Stimulated activated CD4-positive, alpha-beta T cell treated with anti-CD3 and anti-CD28 coated beads, Interleukin-12 subunit alpha, Interleukin-12 subunit beta, amount 100 ng/mL, for 48 hours (primary cell): ENCODE results near the gene KRTAP5-1.
"Not testable (repeated sequence)": the region's sequence is repeated elsewhere in the genome, so short reads cannot be mapped to it uniquely, and the experiment has no call there.

Experiments
- DNase-seq, 3 donors: peaks; one replicate each; pipeline ENCODE4 v3.0.0-alpha.2; 2020; ENCODE audit warnings: low read depth in 2 of 3, low spot score in 1 of 3

KRTAP5-1 gene, protein sequence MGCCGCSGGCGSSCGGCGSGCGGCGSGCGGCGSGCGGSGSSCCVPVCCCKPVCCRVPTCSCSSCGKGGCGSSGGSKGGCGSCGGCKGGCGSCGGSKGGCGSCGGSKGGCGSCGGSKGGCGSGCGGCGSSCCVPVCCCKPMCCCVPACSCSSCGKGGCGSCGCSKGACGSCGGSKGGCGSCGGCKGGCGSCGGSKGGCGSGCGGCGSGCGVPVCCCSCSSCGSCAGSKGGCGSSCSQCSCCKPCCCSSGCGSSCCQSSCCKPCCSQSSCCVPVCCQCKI

DNA sequence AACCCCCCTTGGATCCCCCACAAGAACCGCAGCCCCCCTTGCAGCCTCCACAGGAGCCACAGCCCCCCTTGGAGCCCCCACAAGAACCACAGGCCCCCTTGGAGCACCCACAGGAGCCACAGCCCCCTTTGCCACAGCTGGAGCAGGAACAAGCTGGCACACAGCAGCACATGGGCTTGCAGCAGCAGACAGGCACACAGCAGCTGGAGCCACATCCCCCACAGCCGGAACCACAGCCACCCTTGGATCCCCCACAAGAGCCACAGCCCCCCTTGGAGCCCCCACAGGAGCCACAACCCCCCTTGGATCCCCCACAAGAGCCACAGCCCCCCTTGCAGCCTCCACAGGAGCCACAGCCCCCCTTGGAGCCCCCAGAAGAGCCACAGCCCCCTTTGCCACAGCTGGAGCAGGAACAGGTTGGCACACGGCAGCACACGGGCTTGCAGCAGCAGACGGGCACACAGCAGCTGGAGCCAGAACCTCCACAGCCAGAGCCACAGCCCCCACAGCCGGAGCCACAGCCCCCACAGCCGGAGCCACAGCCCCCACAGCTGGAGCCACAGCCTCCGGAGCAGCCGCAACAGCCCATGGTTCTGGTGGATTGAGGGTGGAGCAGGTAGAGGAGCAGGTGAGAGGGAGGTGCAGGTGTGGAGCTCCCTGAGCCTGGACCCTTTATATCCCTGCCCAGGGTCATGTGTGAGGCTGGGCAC lies at the start of gene KRTAP5-1:
Gene KRTAP5-1 (minus strand): TSS at position 623 of the 710 bp plus-strand sequence. CDS start 34 bp downstream, at position 589.
- DNase-seq = not testable (repeated sequence)

DNA sequence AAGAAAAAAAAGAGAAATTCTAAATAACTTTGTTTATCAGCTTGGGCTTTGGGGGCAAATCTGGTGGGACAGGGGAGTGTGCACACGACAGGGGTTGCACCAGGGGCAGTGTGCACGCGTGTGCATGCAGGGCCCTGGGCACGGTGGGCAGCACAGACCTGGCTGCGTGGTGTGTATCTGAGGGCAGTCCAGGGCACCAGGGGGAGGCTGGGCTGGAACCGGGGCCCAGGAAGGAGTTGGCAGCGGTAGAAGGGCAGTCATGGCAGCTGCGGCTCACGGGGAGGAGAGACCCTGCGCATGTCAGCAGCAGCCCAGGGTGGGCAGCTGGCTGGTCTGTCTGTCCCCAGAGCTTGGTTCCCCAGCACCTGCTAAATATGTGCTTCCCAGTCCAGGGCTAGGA lies 48.8 kb upstream of the KRTAP5-1 start:
- DNase-seq = no peak

DNA sequence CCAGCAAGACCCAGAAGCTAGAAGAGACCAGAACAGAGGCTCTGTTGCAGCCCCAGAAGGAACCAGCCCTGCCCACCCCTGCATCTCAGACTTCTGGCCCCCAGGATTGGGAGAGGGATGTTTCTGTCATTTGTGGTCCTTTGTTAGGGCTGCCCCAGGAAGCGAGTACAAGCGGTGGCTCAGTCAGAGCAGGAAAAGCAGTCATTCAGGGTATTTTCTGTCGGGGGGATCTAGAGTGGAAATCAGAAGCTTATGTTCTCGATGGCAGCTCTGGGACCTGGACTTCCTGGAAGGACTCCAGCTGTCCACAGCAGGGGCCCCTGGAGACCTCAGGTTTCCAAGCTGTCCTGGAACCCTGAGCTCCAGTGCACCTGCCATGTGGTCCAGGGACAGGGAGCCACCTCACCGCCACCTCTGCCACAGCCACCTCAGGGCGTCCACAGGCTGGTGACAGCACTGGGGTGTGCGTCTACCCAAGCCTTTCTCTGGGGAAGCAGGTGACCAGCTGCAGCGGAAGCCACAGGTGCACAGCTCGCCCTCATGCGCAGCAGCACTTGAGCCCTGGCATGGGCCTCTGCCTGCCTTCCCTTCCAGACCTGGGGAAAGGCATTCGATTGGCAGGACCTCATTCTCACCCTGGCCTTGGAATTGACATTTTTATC lies 47.1 kb upstream of the KRTAP5-1 start:
- no peak for DNase-seq

DNA sequence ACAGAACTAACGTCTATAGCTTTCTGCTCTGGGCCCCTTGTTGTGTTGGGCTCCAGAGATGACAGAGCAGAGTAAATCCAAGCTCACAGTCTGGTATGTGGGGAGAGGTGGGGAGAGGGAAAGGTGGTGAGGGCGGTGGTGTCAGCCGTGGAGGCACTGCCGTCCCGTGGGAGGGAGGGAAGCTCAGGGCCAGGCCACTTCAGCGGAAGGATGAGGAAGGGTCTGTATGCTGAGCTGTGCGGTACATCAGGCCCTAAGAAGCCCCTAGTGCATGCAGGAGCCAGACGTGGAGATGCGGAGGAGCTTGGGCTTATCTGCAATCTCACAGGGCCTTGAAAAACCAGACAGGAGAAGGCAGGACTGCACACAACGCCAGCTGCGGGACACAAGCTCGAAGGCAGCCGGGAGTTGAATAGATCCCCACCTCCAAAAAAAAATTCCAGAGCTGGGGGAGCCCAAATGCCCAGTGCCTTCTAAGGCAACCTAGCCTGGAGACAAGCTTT lies 46.0 kb upstream of the KRTAP5-1 start:
- DNase-seq = no peak

DNA sequence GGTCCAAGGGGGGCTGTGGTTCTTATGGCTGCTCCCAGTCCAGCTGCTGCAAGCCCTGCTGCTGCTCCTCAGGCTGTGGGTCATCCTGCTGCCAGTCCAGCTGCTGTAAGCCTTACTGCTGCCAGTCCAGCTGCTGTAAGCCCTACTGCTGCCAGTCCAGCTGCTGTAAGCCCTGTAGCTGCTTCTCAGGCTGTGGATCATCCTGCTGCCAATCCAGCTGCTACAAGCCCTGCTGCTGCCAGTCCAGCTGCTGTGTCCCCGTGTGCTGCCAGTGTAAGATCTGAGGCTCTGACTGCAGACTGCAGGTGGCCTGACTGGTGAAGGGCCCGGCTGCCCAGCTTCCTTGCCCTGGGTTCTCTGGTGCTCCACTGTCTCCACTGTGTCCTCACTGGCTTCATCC lies 45.2 kb upstream of the KRTAP5-1 start:
- no peak for DNase-seq

DNA sequence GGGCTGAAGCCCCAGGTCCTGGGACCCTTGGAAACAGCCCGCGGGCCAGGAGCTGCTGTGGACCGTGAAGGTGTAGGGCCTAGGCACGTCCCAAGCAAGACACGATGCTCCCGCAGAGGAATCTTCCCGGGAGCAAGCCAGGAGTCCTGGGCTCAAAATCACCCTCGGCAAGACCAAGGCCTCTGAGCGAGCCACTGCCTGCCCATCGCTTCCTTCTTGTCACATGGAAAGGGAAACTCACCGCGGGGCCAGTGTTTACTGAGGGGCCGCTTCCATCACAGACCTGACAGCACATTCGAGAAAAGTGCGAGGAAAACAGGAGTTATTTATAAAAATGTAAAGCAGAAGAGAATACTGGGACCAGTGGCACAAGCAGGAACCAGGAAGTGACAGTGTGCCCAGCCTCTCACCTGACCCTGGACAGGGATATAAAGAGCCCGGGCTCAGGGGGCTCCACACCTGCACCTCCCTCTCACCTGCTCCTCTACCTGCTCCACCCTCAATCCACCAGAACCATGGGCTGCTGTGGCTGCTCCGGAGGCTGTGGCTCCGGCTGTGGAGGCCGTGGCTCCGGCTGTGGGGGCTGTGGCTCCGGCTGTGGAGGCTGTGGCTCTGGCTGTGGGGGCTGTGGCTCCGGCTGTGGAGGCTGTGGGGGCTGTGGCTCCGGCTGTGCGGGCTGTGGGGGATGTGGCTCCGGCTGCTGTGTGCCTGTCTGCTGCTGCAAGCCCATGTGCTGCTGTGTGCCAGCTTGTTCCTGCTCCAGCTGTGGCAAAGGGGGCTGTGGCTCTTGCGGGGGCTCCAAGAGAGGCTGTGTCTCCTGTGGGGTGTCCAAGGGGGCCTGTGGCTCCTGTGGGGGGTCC lies 44.5 kb upstream of the KRTAP5-1 start, which contains the start of gene KRTAP5-5:
Gene KRTAP5-5 (plus strand): TSS at position 450 of the 860 bp plus-strand sequence. CDS start 66 bp downstream, at position 516.
- no peak for DNase-seq

DNA sequence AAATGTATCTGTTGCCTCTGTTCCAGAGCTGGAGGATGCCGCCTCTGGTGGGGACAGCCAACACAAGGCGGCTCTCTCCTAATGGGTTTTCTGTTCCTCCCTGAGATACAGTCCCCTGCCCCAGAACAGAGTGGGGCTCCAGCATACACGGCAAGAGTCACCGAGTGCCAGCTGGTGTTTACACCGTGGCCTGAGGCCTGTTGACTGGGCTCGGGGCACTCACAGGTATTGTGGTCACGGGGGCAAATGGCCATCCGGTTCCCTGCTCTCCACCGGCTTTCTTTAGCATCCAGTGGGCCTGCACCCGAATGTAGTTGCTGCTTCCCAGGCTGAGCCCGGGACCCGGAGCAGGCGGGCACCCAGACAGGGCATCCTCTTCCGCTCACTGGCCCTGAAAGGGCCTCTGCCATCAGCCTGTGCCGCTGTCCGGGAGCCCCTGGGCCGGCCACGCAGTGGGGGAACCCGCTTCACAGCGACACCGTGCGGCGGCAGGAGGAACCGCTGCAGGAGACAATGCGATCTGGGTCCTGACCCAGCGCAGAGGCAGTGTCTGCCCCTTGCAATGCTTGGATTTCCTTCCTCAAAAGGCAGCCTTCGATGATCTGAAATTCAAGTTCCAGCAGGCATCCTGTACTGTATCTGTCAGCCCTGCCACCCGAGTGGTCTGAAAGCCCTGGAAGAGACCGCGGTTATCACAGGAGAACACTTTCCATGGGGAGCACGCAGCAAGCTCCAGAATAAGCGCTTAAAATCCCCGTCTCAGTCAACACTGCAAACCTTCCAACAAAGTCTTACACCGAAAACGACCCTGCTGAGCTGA lies 43.6 kb upstream of the KRTAP5-1 start:
- DNase-seq = peak; percentile 25 to 57 (median 42)

DNA sequence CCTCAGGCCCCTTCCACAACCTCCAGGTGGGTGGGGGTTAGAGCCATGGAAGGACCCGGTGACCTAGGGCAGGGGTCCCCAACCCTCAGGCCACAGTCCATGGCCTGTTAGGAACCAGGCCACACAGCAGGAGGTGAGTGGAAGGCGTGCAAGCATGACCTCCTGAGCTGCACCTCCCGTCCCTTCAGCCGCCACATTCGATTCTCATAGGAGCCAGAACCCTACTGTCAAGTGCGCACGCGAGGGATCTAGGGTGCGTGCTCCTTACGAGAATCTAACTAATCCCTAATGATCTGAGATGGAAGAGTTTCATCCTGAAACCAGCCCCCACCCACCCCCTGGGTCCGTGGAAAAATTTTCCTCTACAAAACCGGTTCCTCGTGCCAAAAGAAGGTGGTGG lies 40.5 kb upstream of the KRTAP5-1 start:
- no peak for DNase-seq

DNA sequence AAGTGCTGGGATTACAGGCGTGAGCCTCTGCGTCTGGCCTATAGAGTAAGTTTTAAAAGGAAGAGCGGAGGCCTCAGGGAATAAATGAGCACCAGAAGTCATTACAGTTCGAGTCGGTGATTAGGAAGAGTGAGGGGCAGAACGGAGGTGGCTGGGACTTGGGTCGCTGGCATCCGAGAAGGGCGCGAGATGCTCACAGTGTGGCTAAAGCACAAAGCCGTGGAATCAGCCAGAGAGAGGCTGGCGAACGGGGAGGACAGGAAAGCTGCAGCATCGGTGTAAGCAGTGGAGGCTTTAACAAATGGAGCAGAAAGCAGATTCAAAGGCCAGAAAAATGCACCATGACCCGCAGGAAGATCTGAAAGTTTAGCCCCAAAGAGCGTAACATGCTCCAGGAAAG lies 39.5 kb upstream of the KRTAP5-1 start:
- DNase-seq = no peak

DNA sequence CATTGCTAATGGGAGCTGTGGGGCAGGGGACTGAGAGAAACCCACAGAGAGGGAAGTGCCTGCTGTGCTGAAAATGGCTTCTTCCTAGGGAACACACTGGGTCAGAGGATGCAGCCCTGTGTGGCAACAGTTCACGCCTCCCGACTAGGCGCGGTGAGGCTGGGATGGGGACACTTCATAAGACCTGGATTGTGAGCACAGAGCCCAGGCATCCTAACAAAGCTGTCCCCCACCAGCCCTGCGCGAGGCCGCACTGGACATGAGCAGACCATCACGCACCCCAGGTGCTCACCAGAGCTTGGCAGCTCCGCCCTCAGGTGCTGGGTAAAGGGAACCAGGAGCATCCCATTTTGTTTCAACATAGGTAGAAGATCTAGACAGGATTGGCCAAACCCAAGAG lies 38.6 kb upstream of the KRTAP5-1 start:
- DNase-seq = no peak

DNA sequence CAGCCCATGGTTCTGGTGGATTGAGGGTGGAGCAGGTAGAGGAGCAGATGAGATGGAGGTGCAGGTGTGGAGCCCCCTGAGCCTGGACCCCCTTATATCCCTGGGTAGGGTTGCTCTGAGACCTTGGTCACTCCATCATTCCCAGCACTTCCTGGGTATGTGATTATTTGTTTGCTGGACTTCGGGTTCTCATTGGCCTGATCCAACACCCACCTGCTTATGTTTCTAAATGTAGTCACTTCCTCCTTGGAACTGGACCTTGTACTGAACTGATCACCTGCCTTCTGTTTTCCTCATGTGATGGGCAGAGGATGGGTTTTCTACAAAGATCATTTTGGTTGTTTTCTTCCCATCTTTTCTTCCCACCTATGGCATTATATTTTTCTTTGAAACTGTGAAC lies 37.0 kb upstream of the KRTAP5-1 start, which contains the start of gene KRTAP5-4:
Gene KRTAP5-4 (minus strand): TSS at position 53 of the 400 bp plus-strand sequence. CDS start 45 bp downstream, at position 8.
- DNase-seq = no peak

DNA sequence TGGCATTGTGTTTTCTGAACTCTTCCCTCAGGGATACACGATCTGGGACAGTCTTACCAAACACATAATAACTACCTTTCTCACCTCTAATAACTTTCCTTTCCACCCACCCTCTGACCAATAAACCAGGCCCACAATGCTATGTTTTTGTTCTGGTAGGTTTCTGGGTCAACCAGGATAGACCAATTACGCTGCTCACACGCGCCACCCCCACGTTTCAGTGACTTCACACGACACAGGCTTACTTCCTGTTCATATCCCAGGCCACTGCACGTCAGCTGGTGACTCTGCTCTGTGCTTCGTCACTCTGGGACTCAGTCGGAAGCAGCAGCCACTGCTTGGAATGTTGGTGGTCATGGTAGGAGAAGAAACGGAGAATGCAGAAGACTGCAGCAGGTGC lies 34.4 kb upstream of the KRTAP5-1 start:
- no peak for DNase-seq

DNA sequence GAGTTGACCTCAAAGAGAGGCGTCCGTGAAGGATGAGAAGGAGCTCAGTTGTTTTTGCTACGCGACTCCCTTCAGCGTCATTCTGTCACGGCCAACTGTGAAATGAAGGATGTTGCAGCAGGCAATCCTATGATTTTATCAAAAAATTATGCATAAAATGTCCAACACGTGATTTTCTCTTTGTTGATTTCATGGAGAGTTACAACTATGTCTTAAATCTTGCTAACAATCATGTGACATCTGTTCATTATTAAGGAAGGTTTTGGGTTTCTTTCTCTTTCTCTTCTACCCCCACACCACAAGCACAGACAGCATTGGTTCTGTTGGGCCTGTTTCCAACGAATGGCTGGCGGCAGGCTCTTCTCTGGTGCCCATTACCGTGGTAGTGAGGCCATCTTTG lies 33.1 kb upstream of the KRTAP5-1 start:
- DNase-seq = no peak

DNA sequence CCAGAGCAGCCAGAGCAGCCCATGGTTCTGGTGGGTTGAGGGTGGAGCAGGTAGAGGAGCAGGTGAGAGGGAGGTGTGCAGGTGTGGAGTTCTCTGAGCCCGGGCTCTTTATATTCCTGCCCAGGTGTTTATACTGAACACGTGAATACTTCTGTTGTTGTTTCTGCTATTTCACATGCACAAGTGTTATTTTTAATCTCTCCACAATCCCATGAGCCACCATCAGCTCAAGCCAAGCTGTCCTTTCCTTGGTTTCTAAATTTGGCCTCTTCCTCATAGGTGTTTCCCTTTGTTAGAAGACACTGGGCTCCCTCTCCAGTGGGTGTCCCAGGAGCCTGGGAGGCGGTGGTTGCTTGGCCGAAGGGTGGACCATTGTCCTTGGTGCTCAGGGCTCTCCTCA lies 23.3 kb upstream of the KRTAP5-1 start, which contains the start of gene KRTAP5-3:
Gene KRTAP5-3 (minus strand): TSS at position 101 of the 400 bp plus-strand sequence. CDS start 78 bp downstream, at position 23.
- DNase-seq = no peak

DNA sequence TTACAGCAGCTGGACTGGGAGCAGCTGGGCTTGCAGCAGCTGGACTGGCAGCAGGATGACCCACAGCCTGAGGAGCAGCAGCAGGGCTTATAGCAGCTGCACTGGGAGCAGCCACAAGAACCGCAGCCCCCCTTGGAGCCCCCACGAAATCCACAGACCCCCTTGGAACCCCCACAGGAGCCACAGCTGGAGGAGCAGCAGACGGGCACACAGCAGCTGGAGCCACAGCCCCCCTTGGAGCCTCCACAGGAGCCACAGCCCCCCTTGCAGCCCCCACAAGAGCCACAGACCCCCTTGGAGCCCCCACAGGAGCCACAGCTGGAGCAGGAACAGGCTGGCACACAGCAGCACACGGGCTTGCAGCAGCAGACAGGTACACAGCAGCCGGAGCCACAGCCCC lies 22.8 kb upstream of the KRTAP5-1 start:
- DNase-seq = not testable (repeated sequence)

DNA sequence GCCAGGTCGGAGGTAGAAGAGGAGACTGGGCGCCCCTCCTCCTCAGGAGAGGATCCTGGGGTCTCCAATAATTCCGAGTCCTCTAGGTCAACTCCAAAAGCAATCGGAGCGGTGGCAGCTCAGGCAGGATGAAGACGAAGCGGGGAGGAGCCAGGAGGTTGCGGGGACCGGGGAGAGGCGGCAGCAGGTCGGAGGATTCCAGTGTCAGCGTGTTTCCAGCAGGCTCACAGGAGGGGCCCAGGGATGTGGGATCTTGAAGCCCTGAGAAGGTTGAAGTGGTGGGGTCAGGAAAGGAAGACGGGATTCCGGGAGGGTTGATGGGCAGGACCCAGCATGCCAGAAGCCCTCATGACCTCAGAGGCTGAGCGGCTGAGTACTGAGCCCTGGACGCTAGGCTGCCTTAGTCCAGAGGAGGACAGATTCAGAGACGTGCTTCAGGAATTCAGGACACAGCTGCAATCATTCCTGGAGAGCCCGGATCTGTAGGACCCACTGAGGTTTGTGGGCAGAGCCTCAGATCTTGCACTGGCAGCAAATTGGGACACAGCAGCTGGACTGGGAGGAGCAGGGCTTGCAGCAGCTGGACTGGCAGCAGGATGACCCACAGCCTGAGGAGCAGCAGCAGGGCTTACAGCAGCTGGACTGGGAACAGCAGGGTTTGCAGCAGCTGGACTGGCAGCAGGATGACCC lies 22.2 kb upstream of the KRTAP5-1 start:
- DNase-seq = not testable (repeated sequence)

DNA sequence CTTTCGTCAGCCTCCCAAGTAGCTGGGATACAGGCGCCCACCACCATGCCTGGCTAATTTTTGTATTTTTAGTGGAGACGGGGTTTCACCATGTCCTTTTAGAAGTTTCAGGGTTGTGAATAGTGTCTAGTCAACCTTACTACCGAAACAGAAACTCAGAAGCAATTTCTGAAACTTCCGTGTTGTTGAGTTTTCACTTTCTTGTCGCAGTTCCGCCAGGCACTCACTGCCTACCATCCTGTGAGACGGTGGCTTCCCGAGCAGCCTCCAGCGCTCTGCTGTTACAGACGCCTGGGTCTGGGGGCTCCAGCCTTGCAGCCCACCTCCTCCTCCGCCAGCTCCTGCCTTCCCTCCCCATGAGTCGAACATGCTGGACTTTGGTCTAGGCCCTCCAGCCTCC lies 20.8 kb upstream of the KRTAP5-1 start:
- not testable (repeated sequence) for DNase-seq

DNA sequence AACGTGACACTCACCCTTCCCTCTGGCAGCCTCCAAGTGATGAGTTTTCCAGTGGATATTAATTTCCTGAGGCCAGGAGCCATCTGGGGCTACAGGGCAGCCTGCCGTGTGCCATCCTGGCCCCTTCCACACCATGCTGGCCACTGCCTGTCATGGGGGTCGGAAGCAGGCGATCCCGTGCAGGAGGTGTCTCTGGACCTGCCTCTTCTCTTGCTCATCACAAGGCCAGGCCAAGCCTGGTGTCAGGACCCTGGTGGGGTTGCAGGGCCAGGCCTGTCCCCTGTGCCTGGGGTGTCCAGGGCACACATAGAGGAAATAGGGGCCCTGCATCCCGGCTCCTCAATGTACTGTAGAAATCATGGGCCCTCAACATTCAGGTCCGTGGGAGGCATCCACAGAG lies 19.6 kb upstream of the KRTAP5-1 start:
- DNase-seq = no peak

DNA sequence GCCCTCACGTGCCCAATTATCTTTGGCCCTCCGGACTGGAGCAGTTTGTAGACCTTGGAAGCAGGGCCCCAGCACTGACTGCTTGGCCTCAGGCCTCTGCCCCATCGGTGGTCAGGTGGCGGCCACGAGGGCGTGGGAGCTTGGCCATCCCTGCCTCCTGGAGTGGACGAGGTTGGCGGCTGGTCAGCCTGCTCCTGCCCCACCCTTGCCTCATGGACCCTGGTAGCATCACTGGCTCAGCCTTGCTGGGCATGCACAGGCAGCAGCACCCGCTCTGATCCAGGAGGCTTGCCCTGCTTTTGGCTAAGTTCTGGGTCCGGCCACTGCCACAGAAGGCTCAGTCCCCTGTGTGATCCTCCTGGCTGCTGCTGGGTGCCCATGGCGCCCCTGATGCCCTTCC lies 19.1 kb upstream of the KRTAP5-1 start:
- DNase-seq = no peak
